A549 (cell line): Measurements from ENCODE around the gene RFX6.

Experiments used
- EP300 ChIP-seq, 2 experiments: fragments of >200 bp; sonication (Bioruptor Twin); formaldehyde crosslinking; IDR thresholded peaks; 2 replicates in 1 of 2; 3 replicates in 1 of 2; pipeline ENCODE4 v1.6.1; 2016 to 2017
- JUNB ChIP-seq: fragments of >200 bp; sonication (Bioruptor Twin); formaldehyde crosslinking; IDR thresholded peaks from 2 replicates; pipeline ENCODE4 v1.6.1; 2016
- POLR2A ChIP-seq: IDR thresholded peaks from 2 replicates; pipeline ENCODE4 v1.6.1; 2012; ENCODE audit warnings: mild to moderate bottlenecking, low read length
- RAD21 ChIP-seq, 2 experiments: fragments of >200 bp in 1 of 2; sonication (Bioruptor Twin) in 1 of 2; formaldehyde crosslinking in 1 of 2; IDR thresholded peaks in 1 of 2; conservative IDR thresholded peaks in 1 of 2; 2 replicates in 1 of 2; 3 replicates in 1 of 2; pipeline ENCODE4 v1.6.1; 2012 to 2018; ENCODE audit warnings: inconsistent platforms in 1 of 2
- TF ChIP-seq, protein P1 (sequence below): fragments of >200 bp; sonication (Bioruptor Twin); formaldehyde crosslinking; IDR thresholded peaks from 3 replicates; pipeline ENCODE4 v1.5.1; 2016

GRCh38 chr6:116922853-116923548, 46.0 kb downstream of the RFX6 start:
- TF ChIP-seq, protein P1, sequence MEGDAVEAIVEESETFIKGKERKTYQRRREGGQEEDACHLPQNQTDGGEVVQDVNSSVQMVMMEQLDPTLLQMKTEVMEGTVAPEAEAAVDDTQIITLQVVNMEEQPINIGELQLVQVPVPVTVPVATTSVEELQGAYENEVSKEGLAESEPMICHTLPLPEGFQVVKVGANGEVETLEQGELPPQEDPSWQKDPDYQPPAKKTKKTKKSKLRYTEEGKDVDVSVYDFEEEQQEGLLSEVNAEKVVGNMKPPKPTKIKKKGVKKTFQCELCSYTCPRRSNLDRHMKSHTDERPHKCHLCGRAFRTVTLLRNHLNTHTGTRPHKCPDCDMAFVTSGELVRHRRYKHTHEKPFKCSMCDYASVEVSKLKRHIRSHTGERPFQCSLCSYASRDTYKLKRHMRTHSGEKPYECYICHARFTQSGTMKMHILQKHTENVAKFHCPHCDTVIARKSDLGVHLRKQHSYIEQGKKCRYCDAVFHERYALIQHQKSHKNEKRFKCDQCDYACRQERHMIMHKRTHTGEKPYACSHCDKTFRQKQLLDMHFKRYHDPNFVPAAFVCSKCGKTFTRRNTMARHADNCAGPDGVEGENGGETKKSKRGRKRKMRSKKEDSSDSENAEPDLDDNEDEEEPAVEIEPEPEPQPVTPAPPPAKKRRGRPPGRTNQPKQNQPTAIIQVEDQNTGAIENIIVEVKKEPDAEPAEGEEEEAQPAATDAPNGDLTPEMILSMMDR: no peak
- TF ChIP-seq RAD21 (conservative IDR thresholded peaks at IDR 0.05 in 1 of 2, IDR thresholded peaks at IDR 0.05 in 1 of 2) (no peak), JUNB (no peak), EP300 (IDR thresholded peaks at IDR 0.05) (no peak), POLR2A (no peak)
